ENCODE measurements around the gene SFTPB.
"Not testable (repeated sequence)": the region's sequence is repeated elsewhere in the genome, so short reads cannot be mapped to it uniquely, and the experiment has no call there.

SFTPB gene

GRCh38 chr2:85675866-85676548 is 8.0 kb upstream of the SFTPB start:
- no peak for DNase-seq (ENCODE audit: low read depth)

DNA sequence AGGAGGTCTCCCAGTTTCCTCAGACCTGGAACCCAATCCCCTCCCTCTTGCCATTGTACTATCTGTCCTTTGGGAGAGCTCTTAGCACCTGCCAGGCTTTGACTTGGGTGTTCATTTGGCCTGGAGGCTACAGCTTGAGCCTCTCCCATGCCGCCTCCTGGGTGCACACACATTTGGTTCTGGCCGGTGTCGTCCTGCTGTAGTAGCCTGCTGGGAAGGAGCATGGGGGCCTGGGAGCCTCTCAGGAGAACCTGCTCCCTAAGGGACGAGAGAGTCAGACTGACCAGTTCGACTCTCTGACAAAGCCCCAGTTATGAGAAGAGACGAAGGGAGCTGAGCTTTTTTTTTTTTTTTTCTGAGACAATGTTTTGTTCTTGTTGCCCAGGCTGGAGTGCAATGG is 7.4 kb upstream of the SFTPB start:
- DNase-seq (ENCODE audit: low read depth) = no peak

DNA sequence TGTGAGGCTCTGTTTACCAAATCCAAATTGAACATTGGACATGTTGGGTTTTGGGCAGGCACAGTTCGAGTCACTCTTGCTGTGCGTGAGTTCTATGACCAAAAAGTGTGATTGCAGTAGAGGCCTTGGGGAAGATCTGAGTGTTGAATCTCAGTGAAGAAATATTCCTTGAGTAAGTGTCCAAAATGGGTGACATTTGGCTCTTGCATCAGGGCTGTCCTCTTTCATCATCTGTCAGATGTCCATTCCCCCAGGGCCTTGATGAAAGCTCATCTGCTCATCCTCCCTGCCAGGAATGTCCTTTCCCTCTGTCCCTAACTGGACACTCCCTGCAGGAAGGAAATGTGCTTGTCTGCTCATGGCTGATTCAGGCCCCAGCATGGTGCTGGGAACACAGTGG is 6.4 kb upstream of the SFTPB start:
- DNase-seq (ENCODE audit: low read depth) = no peak

DNA sequence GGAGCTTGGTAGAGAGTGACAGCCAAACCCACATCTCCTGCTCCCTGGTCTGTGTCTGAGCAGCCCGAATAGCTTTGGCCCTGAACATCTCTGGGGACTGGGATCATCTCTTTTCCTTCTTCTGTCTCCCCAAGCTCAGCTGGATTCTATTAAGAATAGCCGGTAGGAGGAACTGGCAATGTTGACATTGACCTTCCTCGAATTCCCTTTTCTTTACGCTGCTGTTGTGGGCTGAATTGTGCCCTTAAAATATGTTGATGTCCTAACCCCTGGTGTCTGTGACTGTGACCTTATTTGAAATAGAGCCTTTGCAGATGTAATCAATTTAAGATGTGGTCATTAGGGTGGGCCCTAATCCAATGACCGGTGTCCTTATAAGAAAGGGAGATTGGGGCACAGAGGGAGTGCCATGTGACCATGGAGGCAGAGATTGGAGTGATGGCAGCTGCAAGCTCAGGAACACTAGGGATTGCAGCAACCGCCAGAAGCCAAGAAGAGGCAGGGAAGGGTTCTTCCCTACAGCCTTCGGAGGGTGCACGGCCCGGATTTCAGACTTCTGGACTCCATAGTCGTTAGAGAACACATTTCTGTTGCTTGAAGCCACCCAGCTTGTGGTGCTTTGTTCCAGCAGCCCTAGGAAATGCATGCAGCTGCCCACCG is 5.8 kb upstream of the SFTPB start:
- DNase-seq (ENCODE audit: low read depth) = no peak

- no peak for DNase-seq (ENCODE audit: low read depth)
Measured at GRCh38 chr2:85672456-85672855, 4.5 kb upstream of the SFTPB start.

DNA sequence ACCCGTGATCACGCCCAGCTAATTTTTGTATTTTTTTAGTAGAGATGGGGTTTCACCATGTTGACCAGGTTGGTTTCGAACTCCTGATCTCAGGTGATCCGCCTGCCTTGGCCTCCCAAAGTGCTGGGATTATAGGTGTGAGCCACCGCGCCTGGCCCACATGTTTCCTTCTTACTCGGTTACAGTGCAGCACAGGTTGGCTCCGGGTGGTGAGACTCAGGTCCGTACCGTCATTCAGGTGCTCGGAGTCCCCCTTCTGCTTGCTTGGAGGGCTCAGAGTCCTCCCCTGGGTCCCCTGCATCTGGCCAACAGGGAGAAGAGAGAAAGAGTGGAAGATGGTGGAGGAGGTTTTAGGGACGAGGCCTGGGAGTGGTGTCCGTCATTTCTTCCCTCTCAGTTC is 2.4 kb upstream of the SFTPB start:
- DNase-seq (ENCODE audit: low read depth) = not testable (repeated sequence)

DNA sequence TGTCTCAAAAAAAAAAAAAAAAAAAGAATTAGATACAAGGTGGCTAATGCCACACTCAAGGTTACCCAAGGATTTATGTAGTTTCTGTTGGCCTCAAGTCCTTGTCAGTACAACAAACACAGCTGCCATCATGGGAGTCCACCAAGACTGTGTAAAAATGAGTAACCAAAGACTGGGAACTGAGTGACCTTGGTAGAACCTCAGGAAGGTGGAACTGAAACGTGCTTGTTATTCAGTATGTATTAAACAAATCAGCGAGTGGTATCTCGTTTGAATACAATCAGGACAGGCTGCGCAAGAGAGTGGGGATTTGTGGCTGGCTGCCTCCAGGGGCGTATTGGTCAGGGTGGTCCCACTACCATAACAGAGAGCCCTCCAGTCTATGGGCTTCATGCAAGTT is 1.6 kb upstream of the SFTPB start:
- no peak for DNase-seq (ENCODE audit: low read depth)

- DNase-seq (ENCODE audit: low read depth) = no peak
Measured at GRCh38 chr2:85668857-85669142, 801 bp upstream of the SFTPB start.

DNA sequence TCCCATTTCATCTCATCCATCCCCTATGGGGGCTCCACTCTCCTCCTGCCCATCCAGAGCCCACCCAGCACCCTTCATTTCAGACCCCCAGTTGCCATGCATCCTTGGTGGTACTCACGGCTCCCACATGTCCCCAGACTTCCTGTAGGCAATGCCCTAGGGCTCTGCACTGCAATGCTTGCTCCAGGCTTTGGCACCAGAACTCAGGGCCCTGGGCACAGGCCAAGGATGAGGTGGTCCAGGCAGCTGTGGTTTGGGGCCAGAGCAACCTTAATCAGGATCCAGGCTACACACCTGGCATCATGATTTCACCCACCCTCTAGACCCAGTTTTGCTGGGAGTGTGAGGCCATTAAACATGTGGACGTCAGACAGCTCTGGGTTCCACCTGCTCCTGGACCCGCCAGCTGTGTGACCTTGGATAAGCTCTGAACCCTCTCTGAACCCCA is 414 bp downstream of the SFTPB start:
- DNase-seq (ENCODE audit: low read depth) = no peak

DNA sequence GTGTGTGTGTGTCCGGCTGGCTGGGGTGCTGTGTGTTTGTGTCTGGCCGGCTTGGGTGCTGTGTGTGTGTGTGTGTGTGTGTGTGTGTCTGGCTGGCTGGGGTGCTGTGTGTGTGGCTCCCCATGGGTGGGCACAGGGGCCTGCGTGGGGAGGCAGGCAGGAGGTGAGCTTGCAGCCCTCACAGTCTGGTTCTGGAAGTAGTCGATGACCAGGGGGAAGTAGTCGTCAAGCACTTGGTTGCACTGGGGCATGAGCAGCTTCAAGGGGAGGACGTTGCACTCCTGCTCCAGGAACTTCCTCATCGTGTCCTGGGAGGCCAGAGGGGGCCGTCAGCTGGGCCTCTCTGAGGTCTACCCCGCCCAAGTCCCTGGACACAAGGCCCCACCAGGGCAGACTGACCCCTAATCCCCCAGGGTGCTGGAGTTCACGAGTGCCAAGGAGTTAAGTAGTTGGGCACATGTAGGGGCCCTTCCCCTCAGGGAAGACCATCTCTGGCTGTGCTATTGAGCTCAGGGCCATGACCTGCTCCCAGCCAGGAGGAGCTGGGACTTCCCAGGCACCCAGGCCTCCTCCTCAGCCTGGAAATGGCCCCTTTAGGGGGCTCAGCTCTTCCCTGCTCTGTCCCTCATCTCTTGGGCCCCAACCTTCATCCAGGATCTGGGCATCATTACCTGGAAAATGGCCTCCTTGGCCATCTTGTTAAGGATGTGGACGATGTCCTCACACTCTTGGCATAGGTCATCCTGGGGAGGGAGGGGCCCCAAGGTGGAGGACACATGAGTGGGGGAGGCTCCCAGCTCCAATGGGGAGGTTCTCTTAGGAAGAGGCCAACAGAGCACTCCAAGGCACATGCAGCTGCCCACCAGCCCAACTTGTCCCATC is 1.3 kb downstream of the SFTPB start:
- DNase-seq (ENCODE audit: low read depth) = no peak

DNA sequence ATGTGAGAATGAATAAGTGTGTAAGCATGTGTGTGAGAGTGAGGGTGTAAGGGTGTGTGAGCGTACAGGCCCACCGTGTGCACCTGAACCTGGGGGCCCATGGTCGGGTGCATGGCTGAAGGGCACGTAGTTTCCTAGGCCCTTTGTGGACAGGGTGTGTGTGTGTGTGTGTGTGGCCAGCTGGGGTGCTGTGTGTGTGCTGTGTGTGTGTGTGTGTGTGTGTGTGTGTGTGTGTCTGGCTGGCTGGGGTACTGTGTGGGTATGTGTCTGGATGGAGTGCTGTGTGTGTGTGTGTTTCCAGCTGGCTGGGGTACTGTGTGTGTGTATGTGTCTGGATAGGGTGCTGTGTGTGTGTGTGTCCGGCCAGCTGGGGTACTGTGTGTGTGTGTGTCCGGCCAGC is 2.0 kb downstream of the SFTPB start:
- no peak for DNase-seq (ENCODE audit: low read depth)

DNA sequence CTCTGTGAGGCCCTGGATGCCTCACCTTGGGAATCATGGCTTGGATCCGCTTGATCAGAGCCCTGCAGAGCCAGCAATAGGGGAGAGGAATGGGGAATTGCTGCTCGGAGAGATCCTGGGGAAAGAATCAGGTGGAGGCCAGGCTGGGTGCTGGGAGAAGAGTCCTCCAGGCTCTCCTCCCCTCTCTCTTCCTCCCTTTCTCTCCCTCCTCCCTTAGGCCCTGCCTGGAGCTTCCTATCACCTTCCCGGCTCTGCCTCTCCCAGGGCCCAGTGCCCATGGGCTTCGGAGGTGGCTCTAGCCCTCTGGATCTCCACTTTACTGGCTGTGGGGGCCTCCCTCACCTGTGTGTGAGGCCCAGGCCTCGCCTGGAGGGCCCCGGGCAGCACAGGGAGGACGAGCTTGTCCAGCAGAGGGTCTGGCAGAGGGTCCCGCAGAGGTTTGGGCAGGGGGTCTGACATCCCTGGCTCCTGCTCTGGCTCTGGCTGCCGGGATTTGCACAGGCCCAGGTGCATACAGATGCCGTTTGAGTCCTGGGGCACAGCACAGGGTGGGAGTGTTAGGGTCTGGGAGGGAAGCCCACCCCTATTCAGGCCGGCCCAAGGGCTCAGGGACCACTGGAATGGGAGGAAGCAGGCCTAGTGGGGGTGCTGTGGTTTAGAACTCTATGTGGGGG is 2.6 kb downstream of the SFTPB start:
- DNase-seq (ENCODE audit: low read depth) = no peak

GRCh38 chr2:85663594-85664565 is 4.1 kb downstream of the SFTPB start:
- DNase-seq (ENCODE audit: low read depth) = no peak

DNA sequence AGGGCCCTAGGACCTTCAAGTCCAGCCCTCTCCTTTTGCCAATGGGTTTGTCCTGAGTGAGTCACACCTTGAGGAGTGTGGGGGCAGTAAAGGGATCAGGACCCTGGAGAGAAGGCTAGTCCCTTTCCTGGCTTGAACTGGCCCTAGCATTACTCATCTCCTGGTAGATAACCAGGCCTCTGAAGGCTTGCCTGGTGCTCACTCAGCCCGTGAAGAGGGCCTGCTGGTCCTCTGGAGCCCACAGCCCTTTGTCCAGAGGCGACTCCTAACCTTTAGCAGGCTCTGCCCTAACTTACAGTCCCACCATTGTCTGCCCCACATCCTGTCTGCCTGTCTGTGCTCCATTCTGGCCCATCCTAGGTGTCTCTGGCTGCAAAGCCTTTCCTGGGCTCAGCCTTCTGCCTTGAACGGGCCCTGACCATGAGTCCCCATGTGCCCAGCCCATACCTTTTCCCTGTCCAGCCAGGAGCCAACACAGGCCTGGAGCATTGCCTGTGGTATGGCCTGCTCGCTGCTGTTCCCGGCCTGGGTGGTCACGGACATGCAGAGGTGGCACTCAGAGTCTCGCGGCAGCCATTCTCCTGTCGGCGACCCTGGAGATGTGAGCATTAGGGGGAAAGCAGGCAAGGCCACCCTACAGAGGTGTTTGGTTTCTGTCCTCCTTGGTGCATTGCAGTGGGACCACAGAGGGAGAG is 5.0 kb downstream of the SFTPB start:
- DNase-seq (ENCODE audit: low read depth) = no peak

DNA sequence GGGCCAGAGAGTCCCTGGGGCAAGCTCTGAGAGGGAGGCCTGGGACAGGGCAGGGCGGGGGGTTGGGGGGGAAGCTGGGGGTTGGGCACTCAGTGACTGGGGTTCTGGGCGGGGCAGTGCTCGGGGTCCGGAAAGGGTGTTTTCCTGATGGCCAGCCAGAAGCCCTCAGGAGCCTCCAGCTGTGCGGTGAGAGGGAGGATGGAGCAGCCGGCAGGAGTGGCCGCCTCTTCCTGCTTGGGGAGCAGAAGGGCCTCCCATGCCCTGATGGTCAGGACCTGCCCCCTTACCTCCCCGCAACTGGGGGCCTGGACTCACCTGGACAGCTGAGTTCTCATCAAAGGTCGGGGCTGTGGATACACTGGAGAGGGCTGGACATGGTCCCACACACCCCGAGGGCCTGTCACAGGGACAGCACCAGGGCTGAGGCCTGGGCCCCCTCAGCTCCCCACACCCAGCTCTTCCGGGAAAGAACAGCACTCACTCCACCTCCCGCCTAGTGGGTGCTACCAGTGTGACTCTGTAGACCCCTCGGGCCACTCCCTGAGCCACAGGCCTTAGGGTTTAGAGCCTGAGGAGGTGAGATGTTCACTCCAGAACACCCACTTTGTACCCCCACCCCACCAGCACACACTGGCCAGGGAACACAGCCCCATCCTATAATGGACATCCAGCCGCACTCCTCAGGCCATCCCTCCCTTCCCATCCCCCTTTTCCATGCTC is 6.7 kb downstream of the SFTPB start:
- no peak for DNase-seq (ENCODE audit: low read depth)

DNA sequence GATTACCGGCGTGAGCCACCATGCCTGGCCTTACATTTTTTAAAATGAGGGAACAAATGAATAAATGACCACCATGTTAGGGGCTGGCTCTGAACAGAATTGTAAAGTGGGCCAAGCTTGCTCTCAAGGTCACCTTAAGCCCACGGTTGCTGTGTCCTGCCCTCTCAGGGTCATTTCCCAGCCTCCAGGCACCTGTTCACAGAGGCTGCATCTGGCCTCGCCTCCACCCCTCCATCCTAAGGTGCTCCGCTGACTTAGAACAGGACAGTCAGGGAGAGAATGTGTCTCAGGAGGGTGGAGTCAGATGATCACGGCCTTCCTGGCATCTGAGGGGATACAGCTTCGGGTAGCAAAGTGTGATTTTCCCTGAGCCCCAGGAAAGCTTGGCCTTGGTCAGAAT is 7.3 kb downstream of the SFTPB start:
- no peak for DNase-seq (ENCODE audit: low read depth)

DNA sequence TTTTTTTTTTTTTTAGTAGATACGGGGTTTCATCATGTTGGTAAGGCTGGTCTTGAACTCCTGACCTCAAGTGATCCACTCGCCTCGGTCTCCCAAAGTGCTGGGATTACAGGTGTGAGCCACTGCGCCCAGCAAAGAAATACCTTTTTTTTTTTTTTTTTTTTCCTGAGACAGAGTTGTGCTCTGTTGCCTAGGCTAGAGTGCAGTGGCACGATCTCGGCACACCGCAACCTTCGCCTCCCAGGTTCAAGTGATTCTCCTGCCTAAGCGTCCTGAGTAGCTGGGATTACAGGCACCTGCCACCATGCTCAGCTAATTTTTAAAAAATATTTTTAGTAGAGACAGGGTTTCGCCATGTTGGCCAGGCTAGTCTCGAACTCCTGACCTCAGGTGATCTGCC is 7.7 kb downstream of the SFTPB start:
- DNase-seq (ENCODE audit: low read depth) = not testable (repeated sequence)

GRCh38 chr2:85659324-85659981 is 8.5 kb downstream of the SFTPB start:
- DNase-seq (ENCODE audit: low read depth) = no peak

DNA sequence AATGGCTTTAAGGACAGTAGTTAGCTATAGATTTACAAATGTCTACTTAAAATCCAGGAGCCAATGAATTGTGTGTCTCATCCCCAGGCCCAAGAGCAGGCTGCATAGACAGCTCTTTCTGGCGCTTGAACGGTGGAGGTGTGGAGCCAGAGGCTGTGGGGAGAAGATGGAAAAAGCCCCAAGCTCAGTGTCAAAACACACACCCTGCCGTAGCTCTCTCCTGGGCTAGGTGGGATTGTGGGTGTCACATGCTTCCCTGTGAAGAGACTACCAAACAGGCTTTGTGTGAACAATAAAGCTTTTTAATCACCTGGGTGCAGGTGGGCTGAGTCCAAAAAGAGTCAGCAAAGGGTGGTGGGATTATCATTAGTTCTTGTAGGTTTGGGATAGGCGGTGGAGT is 10.6 kb downstream of the SFTPB start:
- not testable (repeated sequence) for DNase-seq (ENCODE audit: low read depth)

GRCh38 chr2:85656468-85656867 is 11.5 kb downstream of the SFTPB start:
- DNase-seq (ENCODE audit: low read depth) = no peak
